SIG-M5 treated with dmso at 0.1 percent for 504 hours (cell line): ENCODE results near the gene JPH3.

ENCODE experiments used
- DNase-seq: peaks from one replicate; lab custom pipeline; 2025; ENCODE audit not compliant: unreplicated experiment; lab: John Stamatoyannopoulos, UW

The JPH3 gene

GRCh38 chr16:87602001-87602775 lies at the start of gene JPH3:
Gene JPH3 (plus strand): TSS chr16:87602508. CDS start chr16:87603147, 639 bp downstream.
- DNase-seq: peak; percentile 2

DNA sequence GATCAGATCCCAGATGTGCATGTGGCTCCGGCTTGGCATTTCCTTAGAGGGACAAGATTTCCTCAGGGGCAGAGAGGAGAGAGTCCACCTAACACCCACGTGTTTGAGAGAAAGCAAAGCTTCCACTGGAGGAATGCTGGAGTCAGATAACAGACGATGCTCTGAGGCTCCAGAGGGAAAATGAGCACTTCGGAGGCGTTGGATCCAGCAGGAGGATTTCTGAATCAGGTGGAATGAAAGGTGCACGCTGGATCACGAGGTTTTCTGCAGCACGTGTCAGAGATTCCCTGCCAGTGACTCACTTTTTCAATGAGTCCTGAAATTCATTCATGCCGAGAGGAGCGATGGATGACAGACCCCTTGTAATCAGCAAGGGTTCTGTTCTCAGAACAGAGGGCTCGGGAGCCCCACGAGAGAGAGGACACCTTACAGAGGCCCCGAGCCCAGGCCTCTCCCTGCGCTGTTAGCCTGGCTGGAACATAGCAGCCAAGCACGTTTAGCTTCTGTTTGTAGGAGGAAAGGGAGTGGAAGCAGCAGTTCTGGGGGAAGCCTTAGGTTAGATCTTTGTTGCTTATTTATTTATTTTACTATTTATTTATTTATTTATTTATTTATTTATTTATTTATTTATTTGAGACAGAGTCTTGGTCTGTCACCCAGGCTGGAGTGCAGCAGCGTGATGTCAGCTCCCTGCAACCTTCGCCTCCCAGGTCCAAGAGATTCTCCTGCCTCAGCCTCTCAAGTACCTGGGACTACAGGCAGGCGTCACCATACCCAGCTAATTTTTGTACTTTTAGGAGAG lies 49.3 kb upstream of the JPH3 start:
- no peak for DNase-seq

DNA sequence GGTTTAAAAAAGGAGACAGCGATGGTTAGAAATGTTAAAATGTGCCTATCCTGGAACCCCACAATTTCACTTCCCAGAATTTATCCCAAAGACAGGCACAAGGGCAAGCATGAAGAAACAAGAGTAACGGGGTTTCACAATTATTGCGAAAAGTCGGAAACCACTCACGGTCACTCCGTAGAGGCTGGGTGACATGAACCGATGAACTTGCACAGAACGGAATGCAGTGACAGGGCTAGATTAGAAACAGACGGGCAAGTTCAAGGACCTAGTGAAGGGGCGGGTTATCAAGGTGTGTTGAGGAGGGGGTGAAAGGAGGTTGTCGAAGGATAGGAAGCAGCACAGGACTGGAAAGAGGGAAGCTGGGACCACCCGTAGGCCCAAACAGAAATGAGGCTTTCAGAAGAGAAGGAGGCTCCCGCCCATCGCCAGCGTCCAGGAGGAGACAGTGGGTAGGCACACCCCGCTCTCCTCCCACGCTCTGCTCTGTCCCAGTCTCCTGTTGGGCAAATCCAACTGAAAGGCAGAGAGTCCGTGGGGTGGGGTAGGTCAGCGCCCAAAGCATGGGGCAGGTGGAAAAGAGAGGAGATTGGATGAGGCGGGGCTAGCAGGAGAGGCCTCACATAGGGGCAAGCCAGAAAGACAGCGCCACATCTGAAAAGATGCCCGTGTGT lies 47.4 kb upstream of the JPH3 start:
- peak; percentile 70 for DNase-seq

DNA sequence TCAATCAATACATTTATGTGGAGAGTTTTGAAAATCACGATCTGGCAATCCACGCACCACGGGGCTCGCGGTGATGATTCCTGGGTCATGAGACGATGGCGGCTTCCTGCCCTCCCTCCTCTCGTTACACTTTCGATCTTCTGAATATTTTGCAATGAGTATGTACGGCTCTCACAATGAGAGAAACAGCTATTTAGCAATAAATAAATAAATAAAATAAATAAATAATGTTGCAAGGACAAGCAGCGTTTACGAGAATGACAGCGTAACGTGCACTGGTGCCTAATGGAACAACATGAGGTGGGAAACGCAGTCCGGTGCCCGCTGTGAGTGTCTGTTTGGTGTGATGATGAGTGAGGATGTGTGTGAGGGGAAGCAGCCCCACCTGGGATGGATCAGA lies 46.7 kb upstream of the JPH3 start:
- no peak for DNase-seq

- no peak for DNase-seq
These were observed 45.3 kb upstream of the JPH3 start for GRCh38 chr16:87556941-87557459.

- DNase-seq: no peak
These were observed 43.6 kb upstream of the JPH3 start for GRCh38 chr16:87558682-87559081.

GRCh38 chr16:87559945-87560344 lies 42.4 kb upstream of the JPH3 start:
- DNase-seq: no peak

GRCh38 chr16:87560428-87561199 lies 41.7 kb upstream of the JPH3 start:
- DNase-seq: peak; percentile 65

DNA sequence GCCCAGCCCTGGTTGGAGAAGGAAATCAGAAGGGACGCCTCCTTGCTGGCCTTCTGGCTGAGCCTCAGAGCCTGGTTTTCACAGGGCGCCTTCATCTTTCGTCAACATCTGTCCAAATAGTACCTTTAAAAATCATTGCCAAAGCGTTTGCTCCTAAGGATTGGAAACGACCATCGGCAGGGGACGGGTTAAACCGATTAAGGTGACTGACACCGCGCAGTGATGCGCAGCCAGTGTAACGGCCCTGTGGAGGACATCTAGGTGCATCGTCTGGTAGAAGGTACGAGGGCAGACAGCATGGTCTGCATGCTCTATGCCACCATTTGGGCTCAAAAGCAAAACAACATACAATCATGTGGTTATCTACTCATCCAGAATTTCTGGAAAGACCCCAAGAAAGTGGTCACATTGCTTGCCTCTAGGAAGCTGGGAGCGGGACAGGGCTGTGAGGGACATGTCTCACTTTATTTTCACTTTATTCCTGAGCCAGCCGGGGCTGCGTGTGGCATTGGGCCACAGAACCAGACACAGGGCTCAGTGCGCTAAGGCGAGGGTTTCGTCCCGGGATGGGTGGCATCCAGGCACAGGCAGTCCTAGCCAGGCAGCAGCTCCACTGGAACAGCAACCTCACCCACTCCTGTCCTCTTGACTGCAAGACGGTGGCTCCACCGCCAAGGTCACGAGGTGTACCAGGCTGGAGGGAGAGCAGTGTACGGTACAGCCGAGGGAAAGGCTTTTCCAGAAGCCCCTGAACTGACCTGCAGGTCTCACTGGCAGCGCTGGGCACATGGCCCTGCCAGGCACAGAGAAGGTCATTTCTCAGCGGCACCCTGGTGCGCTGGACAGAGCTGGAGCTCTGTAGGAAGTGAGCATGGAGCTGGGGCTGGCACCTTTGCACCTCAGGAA lies 40.9 kb upstream of the JPH3 start:
- DNase-seq: no peak

DNA sequence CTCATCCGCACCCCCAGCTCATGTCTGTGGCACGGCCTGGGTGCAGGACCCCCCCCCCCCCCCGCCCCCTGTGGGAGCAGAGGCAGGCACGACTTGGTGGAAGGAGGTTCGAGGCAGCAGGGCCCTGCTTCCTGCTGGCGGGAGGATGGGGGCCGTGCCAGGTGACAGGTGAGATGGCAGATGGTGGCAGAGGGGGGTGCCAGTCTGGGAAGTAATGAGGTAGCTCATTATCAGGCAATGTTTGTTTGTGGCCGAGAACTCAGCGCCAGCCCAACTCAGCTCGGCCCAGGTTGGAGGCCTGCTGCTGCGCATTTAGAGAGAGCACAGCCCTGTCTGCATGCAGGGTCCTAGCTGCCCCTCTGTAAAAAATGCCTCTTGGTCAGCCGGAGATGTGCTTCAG lies 40.1 kb upstream of the JPH3 start:
- no peak for DNase-seq

DNA sequence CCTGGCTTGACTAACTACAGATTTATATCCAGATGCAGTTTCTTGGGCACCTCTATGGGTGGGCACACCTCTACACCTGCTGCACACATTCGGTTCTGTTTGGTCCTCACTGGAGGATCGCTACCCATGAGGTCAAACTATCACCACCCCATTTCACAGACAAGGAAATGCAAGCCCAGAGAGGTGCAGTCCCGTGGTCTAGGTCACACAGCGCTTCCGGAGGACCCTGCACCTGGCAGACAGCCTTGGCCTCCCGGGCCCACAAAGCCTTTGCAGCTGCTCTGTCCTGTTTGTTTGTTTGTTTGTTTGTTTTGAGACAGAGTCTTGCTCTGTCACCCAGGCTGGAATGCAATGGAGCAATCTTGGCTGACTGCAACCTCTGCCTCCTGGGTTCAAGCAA lies 39.3 kb upstream of the JPH3 start:
- DNase-seq: no peak

GRCh38 chr16:87563714-87564523 lies 38.4 kb upstream of the JPH3 start:
- no peak for DNase-seq

DNA sequence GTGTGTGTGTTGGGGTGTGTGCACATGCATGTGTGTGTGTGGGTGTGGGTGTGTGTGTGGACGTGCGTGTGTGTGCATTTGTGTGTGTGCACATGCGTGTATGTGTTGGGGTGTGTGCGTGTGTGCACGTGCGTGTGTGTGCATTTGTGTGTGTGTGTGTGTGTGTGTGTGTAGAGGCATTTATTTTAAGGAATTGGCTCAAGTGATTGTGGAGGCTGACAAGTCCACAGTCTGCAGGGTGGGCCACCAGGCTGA lies 37.9 kb upstream of the JPH3 start:
- no peak for DNase-seq

- no peak for DNase-seq
These were observed 32.4 kb upstream of the JPH3 start for GRCh38 chr16:87569601-87570571.

DNA sequence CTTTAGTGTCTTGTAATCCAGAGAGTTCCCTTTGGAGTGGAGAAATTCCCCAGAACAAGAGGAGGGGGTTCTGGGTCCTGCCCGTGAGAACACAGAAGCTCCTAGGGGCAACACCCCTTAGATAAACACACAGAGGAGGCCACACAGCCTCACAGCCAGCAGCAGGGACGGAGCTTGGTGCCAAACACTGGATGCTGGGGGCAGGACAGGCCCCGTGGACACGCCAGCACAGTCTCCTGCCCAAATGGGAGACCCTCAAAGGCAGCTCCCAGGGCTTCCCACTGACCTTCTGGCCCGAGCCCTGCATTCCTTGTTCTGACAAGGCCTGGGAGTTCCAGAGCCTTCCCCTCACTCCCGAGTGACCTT lies 31.8 kb upstream of the JPH3 start:
- no peak for DNase-seq

DNA sequence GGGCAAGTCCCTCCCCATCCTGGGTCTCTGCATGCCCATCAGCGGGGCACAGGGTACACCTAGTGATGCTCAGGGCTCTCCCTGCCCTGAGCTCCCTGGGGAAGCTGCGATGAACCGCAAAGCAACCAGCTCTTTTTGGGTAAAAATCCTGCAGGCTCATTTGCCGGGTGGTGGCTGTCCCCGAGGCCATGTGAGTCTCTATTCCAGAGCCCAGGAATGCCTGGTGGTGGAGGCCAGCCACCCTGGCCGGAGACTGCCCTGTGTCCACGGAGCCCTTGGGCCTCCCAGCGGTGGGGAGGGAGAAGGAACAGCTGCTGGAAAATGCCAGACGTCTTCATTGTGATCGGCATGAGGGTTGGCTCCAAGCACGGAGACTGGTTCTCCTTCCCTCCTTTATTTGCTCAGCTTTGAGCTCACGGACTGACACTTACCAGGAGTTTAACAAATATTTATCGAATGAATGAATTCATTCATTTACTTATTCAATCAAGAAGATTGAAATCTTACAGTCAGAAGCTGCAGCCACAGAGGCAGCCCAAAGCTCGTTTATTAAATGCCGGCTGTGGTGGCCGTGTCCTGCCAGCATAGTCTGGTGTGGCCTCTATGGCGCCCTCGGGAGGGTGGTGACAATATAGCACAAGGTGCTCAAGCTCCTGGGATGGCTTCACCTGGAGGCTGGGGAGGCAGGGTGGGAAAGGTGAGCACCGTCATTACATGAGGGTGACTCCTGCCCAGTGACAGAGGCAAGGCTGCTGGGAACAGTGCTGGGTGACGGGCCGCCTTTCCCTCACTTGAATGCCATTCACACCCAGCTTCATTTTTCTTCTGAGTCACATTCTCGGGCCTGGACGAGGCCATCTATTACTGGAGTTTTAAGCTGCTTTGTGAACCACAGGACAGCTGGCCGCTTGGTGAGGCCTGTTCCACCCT lies 31.1 kb upstream of the JPH3 start:
- peak; percentile 67 for DNase-seq

DNA sequence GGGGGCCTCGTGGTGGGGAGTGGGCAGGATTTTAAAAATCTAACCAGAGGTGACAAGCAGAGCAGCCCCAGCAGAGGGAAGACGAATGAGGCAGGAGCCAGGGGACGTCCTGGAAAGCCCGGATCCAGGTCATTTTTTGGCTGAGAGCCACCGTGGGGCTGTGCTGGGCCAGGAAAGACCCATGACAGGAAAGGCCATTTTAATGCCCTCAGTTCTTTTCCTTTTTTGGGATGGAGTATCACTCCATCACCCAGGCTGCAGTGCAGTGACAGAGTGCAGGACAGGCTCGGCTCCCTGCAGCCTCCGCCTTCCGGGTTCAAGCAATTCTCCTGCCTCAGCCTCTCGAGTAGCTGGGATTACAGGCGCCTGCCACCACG lies 30.5 kb upstream of the JPH3 start:
- DNase-seq: no peak
